NCI-H146 treated with DMSO at 0.1 percent for 48 hours (cell line): ENCODE measurements around the gene WTAP.

Experiments used
- DNase-seq: peaks from one replicate; lab custom pipeline; 2025; ENCODE audit not compliant: unreplicated experiment; lab: John Stamatoyannopoulos, UW

WTAP gene

GRCh38 chr6:159801935-159802334 is 74.6 kb downstream of the WTAP start:
- DNase-seq = no peak

- no peak for DNase-seq
Observed at GRCh38 chr6:159804504-159804903, 77.2 kb downstream of the WTAP start.

GRCh38 chr6:159805440-159806020 is 78.2 kb downstream of the WTAP start:
- no peak for DNase-seq
